Measurements from ENCODE around the gene FOXN3.

GRCh38 chr14:89451229-89451628 lies 34.2 kb upstream of the FOXN3 start:
- no peak for TF ChIP-seq SP1 (IDR thresholded peaks at IDR 0.05)
- no peak for TF ChIP-seq SUZ12 (IDR thresholded peaks at IDR 0.05)
- TF ChIP-seq ARNT (IDR thresholded peaks at IDR 0.05), result no peak
- TF ChIP-seq NFRKB (IDR thresholded peaks at IDR 0.05), result no peak
- TF ChIP-seq FOXA1 (IDR thresholded peaks at IDR 0.05), result no peak
- no peak for TF ChIP-seq BHLHE40 (IDR thresholded peaks at IDR 0.05; ENCODE audit: borderline replicate concordance)
- no peak for TF ChIP-seq FOXM1 (IDR thresholded peaks at IDR 0.05; ENCODE audit: borderline replicate concordance)
- no peak for TF ChIP-seq TARDBP (IDR thresholded peaks at IDR 0.05)
- TF ChIP-seq CTBP1 (IDR thresholded peaks at IDR 0.05; ENCODE audit: borderline replicate concordance), result no peak
- TF ChIP-seq, protein P1, sequence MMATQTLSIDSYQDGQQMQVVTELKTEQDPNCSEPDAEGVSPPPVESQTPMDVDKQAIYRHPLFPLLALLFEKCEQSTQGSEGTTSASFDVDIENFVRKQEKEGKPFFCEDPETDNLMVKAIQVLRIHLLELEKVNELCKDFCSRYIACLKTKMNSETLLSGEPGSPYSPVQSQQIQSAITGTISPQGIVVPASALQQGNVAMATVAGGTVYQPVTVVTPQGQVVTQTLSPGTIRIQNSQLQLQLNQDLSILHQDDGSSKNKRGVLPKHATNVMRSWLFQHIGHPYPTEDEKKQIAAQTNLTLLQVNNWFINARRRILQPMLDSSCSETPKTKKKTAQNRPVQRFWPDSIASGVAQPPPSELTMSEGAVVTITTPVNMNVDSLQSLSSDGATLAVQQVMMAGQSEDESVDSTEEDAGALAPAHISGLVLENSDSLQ (IDR thresholded peaks at IDR 0.05), result no peak
